GM21825 (cell line): ENCODE data around the gene YTHDF2.
"Not testable (repeated sequence)": the region's sequence is repeated elsewhere in the genome, so short reads cannot be mapped to it uniquely, and the experiment has no call there.

Source experiments
- ATAC-seq: cut with Tn5 transposase; IDR thresholded peaks from one replicate; pipeline ENCODE4 v1.9.1; 2021; ENCODE audit warnings: mild to moderate bottlenecking, moderate library complexity; ENCODE audit not compliant: unreplicated experiment

The YTHDF2 gene

DNA sequence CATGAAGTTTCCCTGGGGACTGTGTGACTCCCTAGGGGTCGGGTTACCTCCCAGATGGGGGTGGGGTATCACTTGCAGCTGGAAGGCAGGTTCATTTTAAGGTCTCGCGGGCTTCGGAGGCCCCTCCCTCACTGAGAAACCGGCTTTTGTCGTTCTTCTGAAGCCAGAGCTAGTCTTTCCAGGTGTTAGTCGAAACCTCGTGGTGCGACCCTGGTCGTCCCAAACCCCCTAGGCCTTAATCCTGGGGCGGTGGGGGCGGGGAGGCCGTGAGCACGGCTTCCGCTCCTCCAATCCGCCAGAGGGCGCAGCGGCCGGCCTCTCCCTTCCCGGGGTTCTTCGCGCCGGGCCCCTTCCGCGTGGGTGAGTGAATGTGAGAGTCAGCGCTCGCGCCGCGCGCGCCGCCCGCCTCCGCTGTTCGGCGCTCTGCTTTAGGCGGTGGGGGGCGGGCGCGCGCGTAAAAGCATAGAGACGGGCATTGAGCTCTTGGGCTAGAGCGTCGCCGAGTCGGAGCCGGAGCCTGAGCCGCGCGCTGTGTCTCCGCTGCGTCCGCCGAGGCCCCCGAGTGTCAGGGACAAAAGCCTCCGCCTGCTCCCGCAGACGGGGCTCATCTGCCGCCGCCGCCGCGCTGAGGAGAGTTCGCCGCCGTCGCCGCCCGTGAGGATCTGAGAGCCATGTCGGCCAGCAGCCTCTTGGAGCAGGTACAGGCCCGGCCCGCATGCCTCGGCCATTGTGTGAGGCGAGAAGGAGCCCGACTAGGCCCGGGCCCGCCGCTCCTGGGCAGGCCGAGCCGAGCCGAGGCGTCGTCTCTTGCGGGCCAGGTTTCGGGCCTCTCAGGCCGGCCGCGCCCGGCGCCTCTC lies at the start of gene YTHDF2:
TSS of gene YTHDF2 (plus strand) at position 491 of the 857 bp plus-strand sequence. CDS start at position 672, 181 bp downstream.
- ATAC-seq, result peak; percentile 89

DNA sequence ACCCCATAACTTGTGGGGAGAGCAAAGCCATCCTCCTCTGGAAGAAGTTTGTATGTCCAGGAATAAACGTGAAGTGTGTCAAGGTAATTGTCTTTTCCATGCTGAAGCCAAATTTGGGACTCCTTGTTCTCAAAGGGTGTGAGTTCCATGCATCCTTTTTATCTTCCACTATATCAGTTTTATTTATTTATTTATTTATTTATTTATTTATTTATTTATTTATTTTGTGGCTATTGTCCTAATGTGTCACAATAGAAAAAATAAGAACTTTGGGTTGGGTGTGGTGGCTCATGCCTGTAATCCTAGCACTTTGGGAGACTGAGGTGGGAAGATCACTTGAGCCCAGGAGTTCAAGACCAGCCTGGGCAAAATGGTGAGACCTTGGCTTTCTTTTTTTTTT lies 45.1 kb upstream of the YTHDF2 start:
- not testable (repeated sequence) for ATAC-seq

GRCh38 chr1:28703629-28704028 lies 33.1 kb upstream of the YTHDF2 start:
- ATAC-seq, result no peak

GRCh38 chr1:28716336-28716735 lies 20.4 kb upstream of the YTHDF2 start:
- no peak for ATAC-seq

DNA sequence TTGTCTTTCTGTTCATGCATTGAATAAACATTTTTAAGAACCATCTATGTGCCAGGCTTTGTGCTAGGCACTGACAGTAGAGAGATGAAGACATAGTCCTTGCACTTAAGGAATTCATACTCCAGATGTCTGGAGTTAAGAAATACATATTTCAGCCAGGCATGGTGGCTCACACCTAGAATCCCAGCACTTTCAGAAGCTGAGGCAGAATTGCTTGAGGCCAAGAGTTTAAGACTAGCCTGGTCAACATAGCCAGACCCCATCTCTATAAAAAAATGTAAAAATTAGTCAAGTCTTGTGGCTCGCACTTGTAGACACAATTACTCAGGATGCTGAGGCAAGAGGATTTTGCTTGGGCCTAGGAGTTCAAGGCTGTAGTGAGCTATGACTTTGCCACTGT lies 18.6 kb upstream of the YTHDF2 start:
- no peak for ATAC-seq

GRCh38 chr1:28718586-28719331 lies 18.0 kb upstream of the YTHDF2 start:
- ATAC-seq, result no peak

DNA sequence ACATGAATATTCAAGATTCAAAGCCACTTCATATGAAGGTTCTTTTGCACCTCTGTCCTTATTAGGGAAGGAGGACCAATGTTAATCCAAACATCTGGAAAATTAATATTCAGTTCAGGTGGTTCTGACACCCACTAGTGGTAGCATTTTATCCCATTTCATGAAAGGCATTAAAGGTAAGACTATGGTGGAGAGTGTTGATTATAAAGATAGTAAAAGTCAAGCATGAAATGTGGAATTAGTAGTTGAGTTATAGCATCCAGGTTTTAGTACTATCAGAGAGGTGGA lies 17.5 kb upstream of the YTHDF2 start:
- no peak for ATAC-seq

- ATAC-seq, result no peak
Observed at GRCh38 chr1:28720376-28720775, 16.4 kb upstream of the YTHDF2 start.

DNA sequence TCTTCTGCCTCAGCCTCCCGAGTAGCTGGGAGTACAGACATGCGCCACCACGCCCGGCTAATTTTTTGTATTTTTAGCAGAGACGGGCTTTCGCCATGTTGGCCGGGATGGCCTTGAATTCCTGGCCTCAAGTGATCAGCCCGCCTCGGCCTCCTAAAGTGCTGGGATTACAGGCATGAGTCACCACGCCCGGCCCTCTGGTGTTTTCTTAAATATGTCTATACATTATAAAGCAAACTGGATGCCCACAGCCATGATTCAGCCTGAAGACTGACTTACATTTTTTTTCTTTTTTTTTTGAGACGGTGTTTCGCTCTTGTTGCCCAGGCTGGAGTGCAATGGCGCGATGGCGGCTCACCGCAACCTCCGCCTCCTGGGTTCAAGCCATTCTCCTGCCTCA lies 14.8 kb upstream of the YTHDF2 start:
- not testable (repeated sequence) for ATAC-seq

GRCh38 chr1:28725365-28725764 lies 11.4 kb upstream of the YTHDF2 start:
- not testable (repeated sequence) for ATAC-seq

DNA sequence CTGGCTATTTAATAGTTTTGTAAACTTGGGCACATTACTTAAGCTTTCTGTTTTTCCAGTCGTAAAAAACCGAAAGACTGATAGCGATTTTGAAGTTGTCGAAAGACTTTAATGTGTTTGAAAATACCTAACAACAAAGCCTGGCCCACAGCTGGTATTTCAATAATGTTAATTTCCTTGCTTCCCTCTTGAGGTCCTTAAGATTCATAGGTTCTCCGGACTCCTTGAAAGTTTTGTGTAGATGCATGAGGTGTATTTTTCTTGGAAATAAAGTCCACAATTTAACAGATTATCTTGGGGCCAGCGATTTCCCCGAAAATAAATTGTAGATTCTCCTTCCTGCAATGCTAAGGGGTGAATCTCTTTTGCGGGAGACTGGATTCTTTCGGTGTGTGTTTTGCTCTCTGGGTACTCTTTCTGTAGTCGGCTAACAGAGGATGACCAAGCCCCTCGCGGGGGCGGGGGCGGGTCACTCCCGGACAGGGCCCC lies 735 bp upstream of the YTHDF2 start:
- no peak for ATAC-seq

- ATAC-seq, result peak; percentile 14
Observed at GRCh38 chr1:28737307-28738132, 780 bp downstream of the YTHDF2 start.

- ATAC-seq, result no peak
Observed at GRCh38 chr1:28740118-28740517, 3.4 kb downstream of the YTHDF2 start.

- ATAC-seq, result no peak
Observed at GRCh38 chr1:28744184-28744583, 7.4 kb downstream of the YTHDF2 start.

GRCh38 chr1:28745653-28746173 lies 9.0 kb downstream of the YTHDF2 start:
- ATAC-seq, result no peak

DNA sequence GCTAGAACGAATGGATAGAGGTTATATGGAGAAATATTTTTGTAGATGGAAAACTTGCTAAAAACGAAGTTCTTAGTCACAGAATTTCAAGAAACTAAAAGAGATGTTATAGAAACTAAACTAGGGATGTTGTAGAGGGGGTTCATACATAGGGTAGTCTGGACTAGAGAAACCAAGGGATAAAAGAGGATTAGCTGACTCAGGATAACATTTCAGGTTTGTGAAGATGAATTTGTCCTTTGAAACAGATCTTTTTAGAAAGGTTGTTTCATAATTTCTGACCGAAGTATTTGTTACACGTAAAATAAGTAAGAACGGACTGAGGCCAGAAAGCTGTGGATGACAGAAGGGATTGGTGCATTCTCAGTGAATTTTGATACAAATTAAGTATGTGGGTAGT lies 13.6 kb downstream of the YTHDF2 start:
- ATAC-seq, result no peak

DNA sequence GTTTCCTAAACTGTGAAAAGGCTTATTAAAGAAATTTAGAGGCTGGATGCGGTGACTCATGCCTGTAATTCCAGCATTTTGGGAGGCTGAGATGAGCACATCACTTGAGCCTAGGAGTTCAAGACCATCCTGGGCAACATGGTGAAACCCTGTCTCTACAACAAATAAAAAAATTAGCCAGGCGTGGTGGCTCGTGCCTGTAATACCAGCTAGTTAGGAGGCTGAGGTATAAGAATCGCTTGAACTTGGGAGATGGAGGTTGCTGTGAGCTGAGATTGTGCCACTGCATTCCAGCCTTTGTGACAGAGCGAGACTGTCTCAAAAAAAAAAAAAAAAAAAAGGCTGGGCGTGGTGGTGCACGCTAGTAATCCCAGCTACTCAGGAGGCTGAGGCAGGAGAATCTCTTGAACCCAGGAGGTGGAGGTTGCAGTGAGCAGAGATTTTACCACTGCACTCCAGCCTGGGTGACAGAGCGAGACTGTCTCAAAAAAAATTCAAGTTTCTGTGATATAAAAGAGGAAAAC lies 14.1 kb downstream of the YTHDF2 start:
- ATAC-seq, result not testable (repeated sequence)

GRCh38 chr1:28751315-28752060 lies 14.7 kb downstream of the YTHDF2 start:
- ATAC-seq, result no peak

DNA sequence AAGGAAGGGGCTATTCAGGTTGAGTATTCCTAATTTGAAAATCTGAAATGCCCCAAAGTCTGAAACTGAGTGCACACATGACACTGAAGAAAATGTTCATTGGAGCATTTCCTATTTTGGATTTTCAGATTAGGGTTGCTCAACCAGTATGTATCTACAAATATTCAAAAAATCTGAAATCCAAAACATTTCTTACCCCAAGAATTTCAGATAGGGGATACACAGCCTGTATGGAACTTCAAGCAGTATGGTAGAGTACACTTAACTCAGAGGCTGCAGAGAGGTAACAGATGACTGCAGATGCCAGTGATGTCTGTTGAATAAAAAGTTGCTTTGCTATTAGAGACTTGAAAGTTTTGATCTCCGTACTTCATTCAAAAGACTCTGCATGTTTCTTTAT lies 19.0 kb downstream of the YTHDF2 start:
- no peak for ATAC-seq

DNA sequence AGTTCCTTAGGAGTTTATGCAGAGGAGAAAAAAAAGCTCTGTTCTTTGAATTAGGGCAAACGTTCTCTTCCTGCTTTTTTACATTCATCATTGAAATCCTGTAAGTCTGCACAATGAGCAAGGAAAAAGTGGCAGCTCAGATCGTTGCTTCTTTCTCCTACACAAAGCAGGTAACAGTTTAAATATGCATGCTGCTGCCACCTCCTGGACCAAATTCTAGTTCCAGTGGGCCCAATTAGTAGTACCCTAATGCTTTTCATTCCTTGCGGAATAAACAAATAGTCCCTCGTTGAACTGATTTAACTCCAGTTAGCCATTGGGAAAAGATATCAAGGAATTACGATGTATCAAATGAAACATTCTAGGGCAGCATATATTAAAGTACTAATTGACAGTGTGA lies 20.1 kb downstream of the YTHDF2 start:
- ATAC-seq, result no peak
